HEK293T (cell line): ENCODE results near the gene OR5J2.

Experiments used
- ARNT ChIP-seq: fragments of 450-650 bp; IDR thresholded peaks from 2 replicates; pipeline ENCODE4 v1.6.1; 2017; ENCODE audit warnings: mild to moderate bottlenecking
- FOXM1 ChIP-seq: fragments of 450-650 bp; IDR thresholded peaks from 2 replicates; pipeline ENCODE4 v1.6.1; 2017; ENCODE audit warnings: mild to moderate bottlenecking, borderline replicate concordance
- NFRKB ChIP-seq: fragments of 450-650 bp; IDR thresholded peaks from 2 replicates; pipeline ENCODE4 v1.6.1; 2016; ENCODE audit warnings: mild to moderate bottlenecking, moderate library complexity
- SP1 ChIP-seq: fragments of 450-650 bp; IDR thresholded peaks from 2 replicates; pipeline ENCODE4 v1.6.1; 2017
- SUZ12 ChIP-seq: fragments of 450-650 bp; IDR thresholded peaks from 2 replicates; pipeline ENCODE4 v1.6.1; 2016; ENCODE audit warnings: mild to moderate bottlenecking
- TARDBP ChIP-seq: fragments of 450-650 bp; IDR thresholded peaks from 2 replicates; pipeline ENCODE4 v1.6.1; 2016

- no peak for TF ChIP-seq SUZ12
- no peak for TF ChIP-seq ARNT
- no peak for TF ChIP-seq SP1
- TF ChIP-seq FOXM1: no peak
- TF ChIP-seq TARDBP: no peak
- TF ChIP-seq NFRKB: no peak
Observed at GRCh38 chr11:56207790-56208189, 31.4 kb downstream of the OR5J2 start.
